8988T (cell line): ENCODE measurements around the gene GNE.
A peak's percentile ranks its signal among the peaks of the same experiment; 100 is the strongest.
"Not testable (repeated sequence)": the region's sequence is repeated elsewhere in the genome, so short reads cannot be mapped to it uniquely, and the experiment has no call there.

Source experiments
- DNase-seq: peaks from one replicate; pipeline ENCODE4 v3.0.0; 2011

GNE gene, protein sequence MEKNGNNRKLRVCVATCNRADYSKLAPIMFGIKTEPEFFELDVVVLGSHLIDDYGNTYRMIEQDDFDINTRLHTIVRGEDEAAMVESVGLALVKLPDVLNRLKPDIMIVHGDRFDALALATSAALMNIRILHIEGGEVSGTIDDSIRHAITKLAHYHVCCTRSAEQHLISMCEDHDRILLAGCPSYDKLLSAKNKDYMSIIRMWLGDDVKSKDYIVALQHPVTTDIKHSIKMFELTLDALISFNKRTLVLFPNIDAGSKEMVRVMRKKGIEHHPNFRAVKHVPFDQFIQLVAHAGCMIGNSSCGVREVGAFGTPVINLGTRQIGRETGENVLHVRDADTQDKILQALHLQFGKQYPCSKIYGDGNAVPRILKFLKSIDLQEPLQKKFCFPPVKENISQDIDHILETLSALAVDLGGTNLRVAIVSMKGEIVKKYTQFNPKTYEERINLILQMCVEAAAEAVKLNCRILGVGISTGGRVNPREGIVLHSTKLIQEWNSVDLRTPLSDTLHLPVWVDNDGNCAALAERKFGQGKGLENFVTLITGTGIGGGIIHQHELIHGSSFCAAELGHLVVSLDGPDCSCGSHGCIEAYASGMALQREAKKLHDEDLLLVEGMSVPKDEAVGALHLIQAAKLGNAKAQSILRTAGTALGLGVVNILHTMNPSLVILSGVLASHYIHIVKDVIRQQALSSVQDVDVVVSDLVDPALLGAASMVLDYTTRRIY

DNA sequence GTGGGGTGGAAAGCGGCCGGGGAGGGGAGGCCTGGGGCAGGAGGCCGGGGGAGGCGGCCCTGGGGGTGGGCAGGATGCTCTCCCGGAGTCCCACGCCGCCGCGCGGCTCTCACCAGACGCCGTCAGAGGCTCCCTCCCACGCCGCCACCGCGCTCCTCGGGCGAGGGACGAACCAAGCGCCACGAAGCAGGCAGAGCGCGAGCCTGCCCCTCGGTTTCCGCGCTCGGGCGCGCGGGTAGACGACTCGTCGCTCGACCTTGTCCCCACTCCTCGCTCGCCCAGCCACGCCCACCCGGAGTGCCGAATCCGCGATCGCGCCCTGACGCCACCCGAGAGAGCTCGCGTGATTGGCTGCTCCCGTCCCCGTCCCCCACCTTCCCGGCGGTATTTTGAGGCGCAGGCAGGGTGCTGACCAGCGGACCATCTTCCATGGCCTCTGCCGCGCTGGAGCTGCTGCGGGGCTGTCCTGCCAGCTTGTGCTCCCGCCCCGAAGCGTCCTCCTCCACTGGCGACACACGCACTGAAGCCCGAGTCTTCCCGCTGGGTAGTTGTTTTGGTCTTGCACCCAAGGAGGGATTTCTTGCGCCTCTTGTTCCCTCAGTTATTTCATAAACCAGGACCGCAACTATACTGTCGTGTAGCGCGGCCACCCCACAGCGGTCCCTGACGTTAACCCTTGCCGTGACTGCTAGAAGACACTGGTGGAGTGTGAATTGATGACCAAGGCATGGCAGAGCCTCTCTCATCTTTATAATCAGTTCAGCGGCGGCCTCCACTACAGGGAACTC, at the start of gene GNE:
GNE (minus strand) TSS at position 241 of the 788 bp plus-strand sequence. CDS start 9,093 bp downstream, outside the sequence.
- peak; percentile 64 for DNase-seq

DNA sequence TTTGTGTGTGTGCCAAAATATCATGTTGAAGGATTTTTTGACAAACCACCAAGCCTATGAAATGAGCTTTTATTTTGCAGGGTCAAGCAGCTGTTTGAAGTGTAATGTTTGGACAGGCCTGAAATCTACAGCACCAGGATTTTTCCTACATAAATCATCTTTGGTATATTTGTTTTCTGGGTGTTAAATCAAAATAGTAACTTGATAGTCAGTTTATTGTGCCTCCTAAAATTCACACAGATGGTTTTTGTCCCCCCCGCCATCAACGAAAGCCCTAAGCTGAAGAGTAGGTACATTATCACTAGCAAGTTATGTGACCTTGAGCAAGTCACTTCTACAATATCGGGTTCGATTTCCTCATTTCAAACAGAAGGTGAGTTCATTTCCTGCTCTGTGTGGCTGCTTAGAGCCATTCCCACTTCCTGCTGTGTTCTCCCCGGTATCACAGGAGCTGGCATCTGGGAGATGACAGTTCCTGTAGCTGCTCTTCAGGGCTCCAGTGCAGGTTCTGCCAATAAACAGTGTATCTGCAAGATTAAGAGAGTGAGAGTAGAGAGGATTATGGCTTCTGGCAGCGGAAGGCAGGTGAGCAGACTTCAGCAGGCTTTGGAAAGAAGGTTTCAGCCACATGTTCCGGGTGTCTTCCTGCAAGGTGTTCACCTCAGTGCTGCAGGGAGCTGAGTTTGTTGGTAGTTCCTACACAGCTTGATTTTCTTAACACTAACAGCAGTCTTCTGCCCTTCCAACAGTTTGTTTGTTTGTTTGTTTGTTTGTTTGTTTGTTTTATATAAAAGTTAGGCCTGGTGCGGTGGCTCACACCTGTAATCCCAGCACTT, 48.4 kb upstream of the GNE start:
- peak; percentile 37 for DNase-seq

DNA sequence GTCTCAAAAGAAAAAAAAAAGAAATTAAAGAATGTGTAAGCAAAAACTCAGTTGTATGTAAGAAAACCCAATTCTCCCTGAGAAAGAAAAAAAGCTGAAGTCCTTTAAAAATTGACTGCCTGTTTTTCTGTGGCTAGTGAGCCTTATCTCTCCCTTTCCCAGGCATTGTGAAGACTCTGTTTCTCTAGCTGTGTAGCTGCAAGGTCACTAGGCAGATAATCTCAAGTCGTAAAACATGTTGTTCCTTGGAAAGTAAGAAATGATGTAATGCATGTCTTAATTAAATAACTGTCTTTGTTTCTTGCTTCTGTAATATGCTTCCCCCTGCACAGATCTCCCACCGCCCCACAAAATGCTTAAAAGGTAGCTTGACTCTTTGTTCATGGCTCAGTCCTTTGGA, 46.1 kb upstream of the GNE start:
- not testable (repeated sequence) for DNase-seq

DNA sequence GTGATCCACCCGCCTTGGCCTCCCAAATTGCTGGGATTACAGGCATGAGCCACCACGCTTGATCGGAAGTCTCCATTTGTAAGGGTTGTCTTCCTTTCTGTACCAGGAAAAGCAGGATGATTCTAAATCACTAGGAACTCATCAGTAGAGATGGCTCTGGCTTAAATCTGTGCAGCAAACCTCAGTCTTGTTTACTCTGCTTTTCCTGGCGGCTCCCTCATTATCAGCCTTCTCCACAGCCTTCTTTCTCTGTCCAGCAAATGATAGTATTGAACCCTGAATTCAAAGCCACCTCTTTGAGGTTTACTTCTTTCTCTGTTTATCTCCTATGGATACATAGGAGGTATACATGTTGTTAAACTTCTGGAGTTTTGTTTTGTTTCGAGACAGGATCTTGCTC, 43.0 kb upstream of the GNE start:
- no peak for DNase-seq

DNA sequence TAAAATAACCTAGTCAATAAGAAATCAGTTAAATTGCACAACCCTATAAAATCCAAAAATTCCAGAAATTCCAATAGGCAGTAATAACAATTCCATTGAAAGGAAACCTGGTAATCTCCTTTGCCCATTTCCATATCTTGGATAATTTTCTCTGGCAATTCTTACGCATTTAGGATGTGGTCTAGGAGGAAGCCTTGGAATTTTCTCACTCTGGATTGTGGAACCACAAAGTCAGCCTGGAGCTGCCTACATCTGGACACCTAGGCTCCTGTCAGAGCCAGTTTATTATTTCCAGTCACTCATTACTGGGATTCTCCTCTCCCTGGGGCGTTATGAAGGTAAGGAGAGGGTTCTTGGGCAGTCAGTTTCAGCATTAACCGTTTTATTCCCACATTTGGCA, 40.3 kb upstream of the GNE start:
- no peak for DNase-seq

DNA sequence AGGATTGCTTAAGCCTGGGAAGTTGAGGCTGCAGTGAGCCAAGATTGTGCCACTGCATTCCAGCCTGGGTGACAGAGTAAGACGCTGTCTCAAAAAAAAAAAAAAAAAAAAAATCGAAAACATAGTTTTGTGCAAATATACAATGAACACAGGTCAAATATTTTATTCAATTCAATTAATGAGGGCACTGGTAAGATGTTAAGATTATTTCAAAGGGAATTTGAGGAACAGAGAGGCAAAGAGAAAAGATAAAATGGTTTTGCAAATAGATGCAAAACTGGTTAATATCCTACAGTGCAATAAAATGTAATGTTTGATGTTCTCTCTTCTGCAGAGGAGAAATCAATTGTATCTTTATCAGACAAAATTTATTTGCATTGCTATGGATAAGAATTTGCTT, 39.5 kb upstream of the GNE start:
- DNase-seq, result no peak

DNA sequence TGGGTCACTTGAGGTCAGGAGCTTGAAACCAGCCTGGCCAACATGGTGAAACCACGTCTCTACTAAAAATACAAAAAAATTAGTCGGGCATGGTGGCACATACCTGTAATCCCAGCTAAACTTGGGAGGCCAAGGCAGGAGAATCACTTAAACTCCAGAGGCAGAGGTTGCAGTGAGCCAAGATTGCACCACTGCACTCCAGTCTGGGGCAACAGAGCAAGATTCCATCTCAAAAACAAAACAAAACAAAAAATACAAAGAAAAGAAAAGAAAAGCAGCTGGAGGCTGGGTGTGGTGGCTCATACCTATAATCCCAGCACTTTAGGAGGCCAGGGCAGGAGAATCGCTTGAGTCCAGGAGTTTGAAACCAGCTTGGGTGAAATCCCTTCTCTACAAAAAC, 36.7 kb upstream of the GNE start:
- DNase-seq, result not testable (repeated sequence)

DNA sequence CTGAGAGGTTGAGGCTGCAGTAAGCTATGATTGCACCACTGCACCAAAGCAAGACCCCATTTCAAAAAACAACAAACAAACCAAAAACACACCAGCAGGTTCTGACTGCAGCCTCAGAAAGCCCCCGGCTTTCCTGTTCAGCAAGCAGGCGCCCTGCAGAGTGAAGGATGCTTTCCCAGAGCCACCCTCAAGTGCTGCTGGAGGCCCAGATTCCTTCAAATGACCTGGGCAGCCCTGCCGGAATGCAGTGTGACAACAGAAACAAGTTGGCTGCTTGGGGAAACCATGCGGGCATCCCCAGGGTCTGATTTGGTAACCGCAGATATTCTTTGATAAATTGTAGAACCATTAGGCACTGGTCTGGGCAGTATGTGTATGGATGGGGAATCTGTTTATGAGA, 35.7 kb upstream of the GNE start:
- DNase-seq, result no peak

DNA sequence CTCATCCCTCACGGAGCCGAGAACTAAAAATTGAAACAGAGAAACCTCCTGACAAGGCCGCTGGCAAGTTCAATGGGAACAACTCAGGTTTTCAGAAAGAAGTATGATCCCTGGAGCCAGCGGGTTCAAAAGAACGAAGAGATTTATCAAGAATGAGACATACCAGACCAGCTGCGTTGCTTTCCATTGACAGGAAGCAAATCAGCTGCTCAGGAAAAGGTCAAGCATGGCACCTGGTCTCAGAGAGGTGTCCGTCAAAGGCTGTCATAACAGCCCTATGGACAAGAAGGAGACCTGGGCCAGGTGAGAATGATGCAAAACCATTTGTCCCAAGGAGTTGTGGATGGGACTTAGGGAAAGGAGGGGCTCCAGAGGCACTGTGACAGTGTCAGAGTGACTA, 34.9 kb upstream of the GNE start:
- no peak for DNase-seq

DNA sequence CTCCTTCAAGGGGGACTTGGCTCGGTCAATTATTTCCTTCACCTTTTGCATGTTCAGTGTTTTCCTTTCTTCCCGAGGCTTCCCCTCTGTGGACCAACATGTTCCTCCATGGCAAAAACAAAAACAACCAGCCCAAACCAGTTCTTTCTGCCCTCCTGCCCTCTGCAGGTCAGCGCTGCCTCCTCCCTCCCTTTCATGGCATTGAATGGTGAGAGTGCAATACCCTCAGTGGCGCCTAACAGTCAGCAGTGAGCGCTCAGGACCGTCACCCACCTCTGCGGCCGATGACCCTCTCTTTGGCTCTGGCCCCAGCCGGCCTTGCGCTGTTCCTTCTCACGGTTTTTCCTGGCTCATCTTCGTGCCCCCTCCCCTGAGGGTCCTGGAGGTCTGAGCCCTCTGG, 34.4 kb upstream of the GNE start:
- DNase-seq, result no peak

DNA sequence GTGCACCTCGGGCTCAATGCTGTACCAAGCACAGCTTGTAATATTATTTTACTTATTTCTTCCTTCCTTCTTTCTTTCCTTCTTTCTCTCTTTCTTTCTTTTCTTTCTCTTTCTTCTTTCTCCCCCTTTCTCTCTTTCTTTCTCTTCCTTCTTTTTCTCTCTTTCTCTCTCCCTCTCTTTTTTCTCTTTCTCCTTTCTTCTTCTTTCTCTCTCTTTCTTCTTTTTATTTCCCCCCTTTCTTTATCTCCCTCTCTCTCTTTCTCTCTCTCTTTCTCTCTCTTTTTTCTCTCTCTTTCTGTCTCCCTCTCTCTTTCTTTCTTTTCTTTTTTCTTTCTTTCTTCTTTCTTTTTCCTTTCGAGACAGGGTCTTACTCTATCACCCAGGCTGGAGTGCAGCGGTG, 32.7 kb upstream of the GNE start:
- DNase-seq, result no peak

DNA sequence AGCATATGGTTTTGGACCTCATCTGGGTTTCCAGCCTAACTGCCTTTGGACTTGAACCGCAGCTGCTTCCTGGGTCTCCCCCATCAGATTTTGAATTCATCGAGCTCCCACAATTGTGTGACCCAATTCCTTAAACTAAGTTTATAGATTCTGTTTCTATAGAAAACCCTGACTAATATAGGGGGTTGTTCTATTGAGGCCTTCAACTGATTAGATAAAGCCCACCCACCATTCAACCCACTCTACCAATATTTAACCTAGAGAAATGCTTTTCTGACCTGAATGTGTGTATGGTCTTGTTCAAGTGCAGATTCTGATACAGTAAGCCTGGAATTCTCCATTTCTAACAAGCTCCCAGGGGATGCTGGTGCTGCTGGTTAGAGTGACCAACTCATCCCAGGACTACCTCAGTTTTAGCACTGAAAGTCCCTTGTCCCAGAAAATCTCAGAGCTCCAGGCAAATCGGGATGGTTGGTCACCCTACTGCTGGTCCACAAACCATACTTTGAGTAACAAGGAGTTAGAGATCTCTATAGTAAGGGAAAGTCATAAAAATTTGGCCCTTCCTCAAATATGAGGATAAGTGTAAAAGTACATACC, 31.7 kb upstream of the GNE start:
- DNase-seq, result no peak

DNA sequence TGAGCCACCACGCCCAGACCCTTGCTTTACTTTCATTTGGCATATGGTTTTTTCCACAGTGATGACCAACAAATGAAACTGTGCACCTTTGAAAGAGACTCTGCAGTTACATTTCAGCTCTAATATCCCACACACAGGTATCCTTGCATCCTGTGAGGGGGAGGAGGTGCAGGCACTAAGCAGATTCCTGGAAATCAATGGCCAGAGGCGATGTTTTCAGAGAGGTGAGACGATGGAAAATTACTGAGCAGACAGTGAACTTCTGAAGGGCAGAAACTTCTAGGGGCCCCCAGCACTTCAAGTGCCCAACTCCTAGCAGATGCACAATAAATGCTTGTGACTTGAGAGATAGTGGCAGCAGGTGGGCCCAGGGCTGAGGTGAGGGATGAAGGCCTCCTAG, 29.8 kb upstream of the GNE start:
- no peak for DNase-seq

DNA sequence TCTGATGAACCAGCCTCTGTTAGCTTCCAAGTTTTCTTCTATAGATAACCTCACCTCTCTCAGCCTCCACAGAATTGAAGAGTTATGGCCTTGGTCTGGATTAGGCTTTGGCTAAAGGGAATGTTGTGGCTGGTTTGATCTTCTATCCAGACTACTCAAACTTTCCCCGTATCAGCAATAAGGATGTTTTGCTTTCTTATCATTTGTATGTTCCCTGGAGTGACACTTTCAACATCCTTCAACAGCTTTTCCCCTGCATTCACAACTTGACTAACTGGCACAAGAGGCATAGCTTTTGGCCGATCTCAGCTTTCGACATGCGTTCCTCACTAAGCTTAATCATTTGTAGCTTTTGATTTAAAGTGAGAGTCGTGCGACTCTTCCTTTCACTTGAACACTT, 28.1 kb upstream of the GNE start:
- no peak for DNase-seq

DNA sequence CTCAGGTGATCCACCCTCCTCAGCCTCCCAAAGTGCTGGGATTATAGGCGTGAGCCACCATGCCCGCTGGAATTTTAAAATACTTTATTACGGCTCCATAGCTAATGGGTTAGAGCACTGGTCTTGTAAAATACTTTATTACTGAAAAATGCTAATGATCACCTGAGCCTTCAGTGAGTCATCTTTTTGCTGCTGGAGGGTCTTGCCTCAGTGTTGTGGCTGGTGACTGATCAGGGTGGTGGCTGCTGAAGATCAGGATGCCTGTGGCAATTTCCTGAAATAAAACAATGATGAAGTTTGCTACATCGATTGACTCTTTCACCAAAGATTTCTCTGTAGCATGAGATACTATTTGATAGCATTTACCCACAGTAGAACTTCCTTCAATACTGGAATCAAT, 26.0 kb upstream of the GNE start:
- DNase-seq, result no peak

DNA sequence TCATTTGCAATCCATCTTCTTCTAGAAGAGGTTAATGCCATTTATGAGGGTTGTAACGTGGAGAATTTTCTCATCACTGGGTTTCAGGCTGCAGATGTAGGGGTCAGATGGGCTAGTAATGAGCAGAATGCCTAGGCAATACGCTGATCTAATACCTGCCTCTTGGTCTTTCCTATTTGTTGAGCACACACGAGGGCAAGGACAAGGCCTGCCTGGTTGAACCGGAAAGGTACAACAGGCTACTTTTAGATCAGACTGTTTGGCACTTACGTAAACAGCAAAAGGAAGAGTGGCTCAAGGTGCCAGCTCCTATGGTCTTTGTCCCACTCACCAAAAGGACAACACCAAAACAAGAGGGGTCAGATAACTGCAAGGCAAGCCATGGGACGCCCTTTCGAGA, 24.0 kb upstream of the GNE start:
- DNase-seq, result no peak

DNA sequence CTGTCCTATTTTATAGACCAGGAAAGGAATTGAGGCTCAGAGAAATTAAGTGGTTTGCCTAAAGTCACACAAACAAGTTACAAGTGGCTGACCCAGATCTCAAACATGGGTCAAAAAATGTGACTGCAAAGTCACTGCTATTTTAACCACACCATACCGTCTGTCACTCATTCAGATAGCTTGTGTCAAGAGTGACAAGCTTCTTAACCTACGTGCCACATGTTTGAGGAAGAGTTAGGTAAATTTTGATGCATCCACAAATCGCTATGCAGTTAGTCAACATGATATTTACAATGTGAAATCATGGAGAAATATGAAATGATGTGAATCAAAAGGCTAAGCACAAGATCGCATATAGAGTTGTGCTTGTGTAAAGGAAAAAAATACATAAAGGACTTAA, 22.7 kb upstream of the GNE start:
- DNase-seq, result no peak

DNA sequence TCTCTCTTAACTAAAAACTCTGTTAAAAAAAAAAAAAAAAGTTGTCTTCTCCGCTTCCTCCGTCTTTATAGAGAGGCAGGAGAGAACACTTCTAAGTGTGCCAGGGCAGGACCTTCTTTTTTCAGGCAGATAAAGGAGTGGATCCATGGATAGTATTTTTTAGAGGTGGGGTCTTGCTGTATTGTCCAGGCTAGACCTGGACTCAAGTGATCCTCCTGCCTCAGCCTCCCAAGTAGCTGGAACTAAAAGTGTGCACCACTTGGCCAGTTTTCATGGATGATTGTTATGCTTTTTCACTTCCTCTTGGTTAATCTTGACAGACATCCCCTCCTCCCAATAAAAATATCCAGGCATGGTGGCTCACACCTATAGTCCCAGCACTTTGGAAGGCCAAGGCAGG, 20.0 kb upstream of the GNE start:
- DNase-seq, result no peak

DNA sequence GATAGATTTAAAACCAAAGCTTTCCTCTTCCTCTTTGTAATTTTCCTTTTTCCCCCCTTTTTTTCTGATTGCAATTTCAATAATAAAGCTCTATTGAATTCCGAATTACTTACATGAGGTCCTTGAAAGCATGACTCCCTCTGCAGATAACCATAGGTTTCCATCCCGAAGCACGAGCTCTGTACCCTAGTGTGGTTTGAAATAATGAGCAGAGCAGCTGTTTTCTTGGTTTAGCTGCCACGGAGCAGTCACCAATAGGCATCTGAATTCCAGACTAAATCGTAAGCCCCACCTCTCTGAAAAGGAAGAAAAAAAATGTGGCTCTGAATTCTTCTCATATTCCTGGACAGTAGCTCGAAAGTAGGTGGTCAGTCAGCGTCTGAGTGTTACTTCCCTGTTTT, 18.5 kb upstream of the GNE start:
- DNase-seq, result no peak

DNA sequence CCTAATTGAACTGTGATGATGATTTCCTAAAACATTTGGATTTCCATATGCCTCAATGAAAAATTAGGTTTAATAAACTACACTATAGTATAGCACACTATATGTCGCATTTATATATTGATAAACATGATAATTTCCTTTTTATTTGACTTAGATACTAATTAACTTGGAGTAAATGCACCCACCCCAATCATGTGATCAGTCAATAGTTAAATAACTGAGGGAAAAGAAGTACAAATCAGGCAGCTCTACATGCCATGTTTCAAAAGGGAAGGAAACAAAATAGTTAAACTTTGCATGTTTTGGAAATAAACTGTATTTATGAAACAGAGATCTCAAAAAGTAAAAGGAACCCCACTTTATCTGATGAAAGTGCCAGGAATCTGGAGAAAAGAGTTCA, 18.0 kb upstream of the GNE start:
- DNase-seq, result no peak

DNA sequence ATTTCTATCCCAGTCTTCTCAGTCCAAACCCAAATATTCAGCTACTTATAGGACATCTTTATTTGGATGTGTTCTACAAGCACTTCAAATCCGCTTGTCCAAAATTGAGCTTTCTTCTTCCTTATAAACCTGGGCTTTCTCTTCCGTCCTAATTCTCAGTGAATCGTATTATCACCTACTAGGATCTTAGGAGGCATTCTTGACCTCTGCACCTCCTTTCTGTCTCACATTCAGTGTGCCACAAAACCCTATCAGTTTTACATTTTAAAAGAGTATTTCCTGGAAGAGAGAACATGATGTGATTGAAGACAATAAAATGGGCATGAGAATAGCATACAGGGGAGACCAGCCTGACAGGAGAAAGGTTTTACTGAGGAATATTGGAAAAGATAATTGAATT, 16.8 kb upstream of the GNE start:
- DNase-seq, result no peak

DNA sequence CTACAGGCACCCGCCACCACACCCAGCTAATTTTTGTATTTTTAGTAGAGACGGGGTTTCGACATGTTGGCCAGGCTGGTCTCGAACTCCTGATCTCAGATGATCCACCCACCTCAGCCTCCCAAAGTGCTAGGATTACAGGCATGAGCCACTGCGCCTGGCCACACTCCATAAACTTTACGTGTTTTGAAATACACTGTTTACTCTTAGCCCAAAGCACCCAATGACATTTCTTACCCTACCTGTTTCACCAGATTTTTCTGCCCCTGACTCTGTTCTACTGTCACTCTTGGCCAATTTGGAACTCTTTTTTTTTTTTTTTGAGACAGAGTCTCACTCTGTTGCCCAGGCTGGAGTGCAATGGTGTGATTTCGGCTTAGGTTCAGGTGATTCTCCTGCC, 15.1 kb upstream of the GNE start:
- not testable (repeated sequence) for DNase-seq
